HL-60 (cell line): ENCODE results near the gene CD82.

ENCODE experiments used
- DNase-seq, 2 experiments: peaks; one replicate each; pipeline ENCODE4 v3.0.0-alpha.2; 2010 to 2020; ENCODE audit warnings: low read depth in 1 of 2, low spot score in 1 of 2
- H3K27ac ChIP-seq: fragments of 250-450 bp; sonication (Bioruptor Pico); replicated peaks from 2 replicates; pipeline ENCODE4 v1.5.1; 2020; ENCODE audit warnings: mild to moderate bottlenecking, moderate library complexity
- H3K27me3 ChIP-seq: fragments of 250-450 bp; sonication (Bioruptor Pico); 2 replicates; pipeline ENCODE4 v1.5.1; 2021; ENCODE audit warnings: mild to moderate bottlenecking, moderate library complexity; ENCODE audit not compliant: insufficient read depth, poor library complexity, severe bottlenecking
- H3K4me3 ChIP-seq: replicated peaks from 2 replicates; pipeline ENCODE4 v1.5.1; 2011; ENCODE audit warnings: mild to moderate bottlenecking, control low read depth, low read length; ENCODE audit not compliant: insufficient read depth
- CTCF ChIP-seq: IDR thresholded peaks from one replicate; pipeline ENCODE4 v1.5.1; 2011; ENCODE audit warnings: low read length, control low read depth, inconsistent platforms; ENCODE audit not compliant: insufficient read depth
- GABPA ChIP-seq: IDR thresholded peaks from 2 replicates; pipeline ENCODE4 v1.6.1; 2012; ENCODE audit warnings: low read depth
- POLR2AphosphoS5 ChIP-seq: IDR thresholded peaks from 2 replicates; pipeline ENCODE4 v1.6.1; 2012; ENCODE audit warnings: low read depth
- REST ChIP-seq: IDR thresholded peaks from 2 replicates; pipeline ENCODE4 v1.6.1; 2012; ENCODE audit warnings: low read depth; ENCODE audit not compliant: insufficient replicate concordance
- SPI1 ChIP-seq: IDR thresholded peaks from 2 replicates; pipeline ENCODE4 v1.6.1; 2012; ENCODE audit warnings: low read depth, mild to moderate bottlenecking, borderline replicate concordance
- long read RNA-seq: library from polyadenylated mRNA; unstranded; transcript quantifications from one replicate; pipeline ENCODE4 v2.0.0, GENCODE V29; 2020

CD82 gene
- long read RNA-seq, transcript CD82-201 (10 exons, 2,289 nt): major isoform, 47 of 47 reads
- long read RNA-seq, partial matches to known transcripts: 0 of 47 reads
- long read RNA-seq, other reads (novel, unspliced or antisense): 0 of 47 reads

- no peaks in the 10 kb centered on the region for H3K27me3 ChIP-seq
- peak within 1 kb of the TSS; percentile 54 for H3K27ac ChIP-seq
- peak within 1 kb of the TSS; percentile 67 for H3K4me3 ChIP-seq
- peak; percentile 95 to 98 for DNase-seq
- TF ChIP-seq SPI1: no peak
- TF ChIP-seq GABPA: no peak
- TF ChIP-seq REST: no peak
- no peak; the same call in 1 of the 2 replicates for TF ChIP-seq POLR2AphosphoS5
- TF ChIP-seq CTCF: no peak
These were observed at the start of gene CD82 for GRCh38 chr11:44565211-44565952. TSS of gene CD82 (plus strand) at chr11:44565663. CDS start at chr11:44594663, 29,000 bp downstream.

- Histone ChIP-seq H3K27me3 (no peaks in the 10 kb centered on the region), H3K4me3 (no peak overlapping the region), H3K27ac (no peak overlapping the region)
- no peak for DNase-seq
- TF ChIP-seq SPI1: peak; percentile 54; the same call in 1 of the 2 replicates
- TF ChIP-seq CTCF: no peak
These were observed 48.6 kb upstream of the CD82 start for GRCh38 chr11:44516688-44517507.

GRCh38 chr11:44517541-44517940 lies 47.9 kb upstream of the CD82 start:
- Histone ChIP-seq H3K27me3 (no peaks in the 10 kb centered on the region), H3K27ac (no peak overlapping the region), H3K4me3 (no peak overlapping the region)
- TF ChIP-seq GABPA (no peak), REST (no peak), SPI1 (no peak), POLR2AphosphoS5 (no peak), CTCF (no peak)
- DNase-seq: no peak
